DND-41 (cell line): ENCODE data around the gene TMEM163.

Source experiments
- EZH2 ChIP-seq: IDR thresholded peaks from 3 replicates; pipeline ENCODE4 v1.6.1; 2012; ENCODE audit warnings: borderline replicate concordance, low read depth, mild to moderate bottlenecking, moderate library complexity, low read length, inconsistent platforms; ENCODE audit not compliant: severe bottlenecking
- TF ChIP-seq, protein P1 (sequence below): IDR thresholded peaks from 2 replicates; pipeline ENCODE4 v1.5.1; 2012; ENCODE audit warnings: borderline replicate concordance, low read length, moderate library complexity, mild to moderate bottlenecking; ENCODE audit not compliant: poor library complexity, severe bottlenecking; ENCODE audit errors: extremely low read depth

DNA sequence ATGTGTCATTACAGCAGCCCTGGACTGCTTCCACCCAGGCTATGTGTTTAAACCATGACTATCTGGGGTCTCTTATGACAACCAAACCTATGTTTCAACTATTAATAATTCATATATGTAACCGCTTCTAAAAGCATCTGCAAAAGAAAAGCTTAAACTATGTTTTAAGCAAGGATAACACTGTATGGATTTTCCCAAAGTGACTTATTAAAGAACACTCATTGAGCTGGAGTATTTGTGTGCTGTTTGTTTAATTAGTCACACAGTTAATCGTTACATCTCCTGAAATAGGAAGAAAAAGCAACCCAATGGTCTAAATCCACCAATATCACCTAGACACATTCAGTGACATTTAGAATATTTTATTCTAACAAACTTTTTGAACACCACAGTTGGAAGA, 51.3 kb downstream of the TMEM163 start:
- TF ChIP-seq, protein P1, sequence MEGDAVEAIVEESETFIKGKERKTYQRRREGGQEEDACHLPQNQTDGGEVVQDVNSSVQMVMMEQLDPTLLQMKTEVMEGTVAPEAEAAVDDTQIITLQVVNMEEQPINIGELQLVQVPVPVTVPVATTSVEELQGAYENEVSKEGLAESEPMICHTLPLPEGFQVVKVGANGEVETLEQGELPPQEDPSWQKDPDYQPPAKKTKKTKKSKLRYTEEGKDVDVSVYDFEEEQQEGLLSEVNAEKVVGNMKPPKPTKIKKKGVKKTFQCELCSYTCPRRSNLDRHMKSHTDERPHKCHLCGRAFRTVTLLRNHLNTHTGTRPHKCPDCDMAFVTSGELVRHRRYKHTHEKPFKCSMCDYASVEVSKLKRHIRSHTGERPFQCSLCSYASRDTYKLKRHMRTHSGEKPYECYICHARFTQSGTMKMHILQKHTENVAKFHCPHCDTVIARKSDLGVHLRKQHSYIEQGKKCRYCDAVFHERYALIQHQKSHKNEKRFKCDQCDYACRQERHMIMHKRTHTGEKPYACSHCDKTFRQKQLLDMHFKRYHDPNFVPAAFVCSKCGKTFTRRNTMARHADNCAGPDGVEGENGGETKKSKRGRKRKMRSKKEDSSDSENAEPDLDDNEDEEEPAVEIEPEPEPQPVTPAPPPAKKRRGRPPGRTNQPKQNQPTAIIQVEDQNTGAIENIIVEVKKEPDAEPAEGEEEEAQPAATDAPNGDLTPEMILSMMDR = no peak
- TF ChIP-seq EZH2 = no peak
